ENCODE measurements around the gene SFRP4. TPM values are rescaled to one million over a fixed set of nuclear protein-coding genes. Genes with fewer than 3 reads are reported as not detected.

The SFRP4 gene
- total and polyA plus RNA-seq, 9 of the 15 experiments (the other 6 are each of a cell fraction or from before 2014, with no cell fraction given): not detected

GRCh38 chr7:37912756-37913155, 3.9 kb downstream of the SFRP4 start (continued):
- TF ChIP-seq TSHZ1 (CRISPR knock-in tag; IDR thresholded peaks at IDR 0.05) (no peak), ZZZ3 (IDR thresholded peaks at IDR 0.05) (no peak), MEIS2 (IDR thresholded peaks at IDR 0.05; ENCODE audit: partially characterized antibody) (no peak), TCF3 (CRISPR knock-in tag; IDR thresholded peaks at IDR 0.05) (peak; percentile 36; the same call in 1 of the 2 replicates), ZC3H4 (CRISPR knock-in tag; IDR thresholded peaks at IDR 0.05; ENCODE audit: borderline replicate concordance) (no peak), ZNF445 (CRISPR knock-in tag; IDR thresholded peaks at IDR 0.05; ENCODE audit: low read depth) (no peak), TBP (optimal IDR thresholded peaks at IDR 0.05; ENCODE audit: low read depth, low read length) (no peak), KLF16 (IDR thresholded peaks at IDR 0.05) (no peak), ZNF263 (CRISPR knock-in tag; IDR thresholded peaks at IDR 0.05; ENCODE audit: borderline replicate concordance) (no peak), MNT (conservative IDR thresholded peaks at IDR 0.05) (no peak), MTA3 (IDR thresholded peaks at IDR 0.05; ENCODE audit: borderline replicate concordance) (no peak), YBX1 (IDR thresholded peaks at IDR 0.05) (no peak), HMG20B (CRISPR knock-in tag; IDR thresholded peaks at IDR 0.05) (no peak), CBFA2T3 (IDR thresholded peaks at IDR 0.05) (peak; percentile 66), ARNT (IDR thresholded peaks at IDR 0.05) (no peak), C11orf30 (IDR thresholded peaks at IDR 0.05; ENCODE audit: low read depth) (no peak), NCOR1 (IDR thresholded peaks at IDR 0.05) (peak; percentile 40; the same call in 1 of the 2 replicates), ZNF175 (CRISPR knock-in tag; IDR thresholded peaks at IDR 0.05; ENCODE audit: low read depth) (no peak), MXI1 (IDR thresholded peaks at IDR 0.05; ENCODE audit: low read depth, low read length) (no peak), CREB3L1 (IDR thresholded peaks at IDR 0.05; ENCODE audit: borderline replicate concordance, low read depth) (no peak), NR2C2 (CRISPR knock-in tag; IDR thresholded peaks at IDR 0.05) (no peak), NR2C2 (tag; IDR thresholded peaks at IDR 0.05) (no peak), ZNF583 (CRISPR knock-in tag; IDR thresholded peaks at IDR 0.05) (no peak), ASH1L (IDR thresholded peaks at IDR 0.05; ENCODE audit: borderline replicate concordance, low read depth, partially characterized antibody) (no peak)
